ENCODE results near the gene FGF8. TPM values are rescaled to one million over a fixed set of nuclear protein-coding genes. Genes with fewer than 3 reads are reported as not detected.

Gene FGF8
- total RNA-seq, 4 donors from 2014 or later = not detected

DNA sequence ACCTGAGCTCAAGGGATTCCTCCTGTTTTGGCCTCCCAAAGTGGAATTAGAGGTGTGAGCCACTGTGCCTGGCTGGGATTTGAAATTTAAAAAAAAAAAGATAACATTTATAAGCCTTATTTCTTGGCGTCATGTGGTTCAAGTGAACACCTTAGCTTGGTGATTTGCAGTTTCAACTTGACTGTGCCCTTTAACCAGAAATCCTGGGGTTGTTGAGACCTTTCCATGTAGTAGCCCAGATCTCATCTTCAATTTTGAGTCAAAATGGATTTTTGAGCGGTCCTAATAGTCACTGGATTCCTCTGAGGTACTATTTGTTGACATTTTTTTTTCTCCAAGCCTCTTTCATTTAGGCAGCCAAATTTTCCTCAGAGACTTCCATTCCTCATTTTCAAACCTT is 51.5 kb downstream of the FGF8 start:
- Histone ChIP-seq H3K4me3 (no peak overlapping the region), H3K4me1 (no peaks in the 10 kb centered on the region), H3K27ac (no peak overlapping the region), H3K9me3 (no peaks in the 10 kb centered on the region), H3K27me3 (peaks cover 8% of the 10 kb centered on the region), H3K36me3 (no peaks in the 10 kb centered on the region)
- TF ChIP-seq POLR2A (IDR thresholded peaks at IDR 0.05) (no peak), EP300 (IDR thresholded peaks at IDR 0.05) (no peak), POLR2AphosphoS5 (IDR thresholded peaks at IDR 0.05) (no peak)
- TF ChIP-seq, protein P1, sequence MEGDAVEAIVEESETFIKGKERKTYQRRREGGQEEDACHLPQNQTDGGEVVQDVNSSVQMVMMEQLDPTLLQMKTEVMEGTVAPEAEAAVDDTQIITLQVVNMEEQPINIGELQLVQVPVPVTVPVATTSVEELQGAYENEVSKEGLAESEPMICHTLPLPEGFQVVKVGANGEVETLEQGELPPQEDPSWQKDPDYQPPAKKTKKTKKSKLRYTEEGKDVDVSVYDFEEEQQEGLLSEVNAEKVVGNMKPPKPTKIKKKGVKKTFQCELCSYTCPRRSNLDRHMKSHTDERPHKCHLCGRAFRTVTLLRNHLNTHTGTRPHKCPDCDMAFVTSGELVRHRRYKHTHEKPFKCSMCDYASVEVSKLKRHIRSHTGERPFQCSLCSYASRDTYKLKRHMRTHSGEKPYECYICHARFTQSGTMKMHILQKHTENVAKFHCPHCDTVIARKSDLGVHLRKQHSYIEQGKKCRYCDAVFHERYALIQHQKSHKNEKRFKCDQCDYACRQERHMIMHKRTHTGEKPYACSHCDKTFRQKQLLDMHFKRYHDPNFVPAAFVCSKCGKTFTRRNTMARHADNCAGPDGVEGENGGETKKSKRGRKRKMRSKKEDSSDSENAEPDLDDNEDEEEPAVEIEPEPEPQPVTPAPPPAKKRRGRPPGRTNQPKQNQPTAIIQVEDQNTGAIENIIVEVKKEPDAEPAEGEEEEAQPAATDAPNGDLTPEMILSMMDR (IDR thresholded peaks at IDR 0.05) = no peak
- DNase-seq (ENCODE audit: low spot score in 2 of 2) = no peak
- 81% methylated on average over 2 of the region's 2 CpGs for WGBS

DNA sequence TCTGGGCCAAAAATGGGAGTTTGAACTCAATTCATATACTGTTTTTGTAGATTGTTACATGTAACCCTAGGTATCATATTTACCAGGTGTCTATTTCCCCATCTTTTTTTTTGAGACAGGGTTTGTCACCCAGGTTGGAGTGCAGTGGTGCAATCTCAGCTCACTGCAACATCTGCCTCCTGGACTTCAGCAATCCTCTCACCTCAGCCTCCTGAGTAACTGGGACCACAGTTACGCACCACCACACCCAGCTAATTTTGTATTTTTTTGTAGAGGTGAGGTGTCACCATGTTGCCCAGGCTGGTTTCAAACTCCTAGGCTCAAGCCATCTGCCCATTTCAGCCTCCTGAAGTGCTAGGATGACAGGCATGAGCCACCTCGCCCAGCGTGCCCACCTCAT is 52.7 kb downstream of the FGF8 start:
- DNase-seq (ENCODE audit: low spot score in 2 of 2) = no peak
- H3K27ac ChIP-seq = no peak overlapping the region
- no peaks in the 10 kb centered on the region for H3K36me3 ChIP-seq
- no peaks in the 10 kb centered on the region for H3K4me1 ChIP-seq
- no peak overlapping the region for H3K4me3 ChIP-seq
- 89% methylated on average over 3 of the region's 3 CpGs for WGBS
- no peak for TF ChIP-seq POLR2AphosphoS5 (IDR thresholded peaks at IDR 0.05)
- no peak for TF ChIP-seq EP300 (IDR thresholded peaks at IDR 0.05)
- no peak for TF ChIP-seq POLR2A (IDR thresholded peaks at IDR 0.05)
- TF ChIP-seq, protein P1 (IDR thresholded peaks at IDR 0.05) = no peak
- no peaks in the 10 kb centered on the region for H3K9me3 ChIP-seq
- peaks cover 9% of the 10 kb centered on the region for H3K27me3 ChIP-seq

DNA sequence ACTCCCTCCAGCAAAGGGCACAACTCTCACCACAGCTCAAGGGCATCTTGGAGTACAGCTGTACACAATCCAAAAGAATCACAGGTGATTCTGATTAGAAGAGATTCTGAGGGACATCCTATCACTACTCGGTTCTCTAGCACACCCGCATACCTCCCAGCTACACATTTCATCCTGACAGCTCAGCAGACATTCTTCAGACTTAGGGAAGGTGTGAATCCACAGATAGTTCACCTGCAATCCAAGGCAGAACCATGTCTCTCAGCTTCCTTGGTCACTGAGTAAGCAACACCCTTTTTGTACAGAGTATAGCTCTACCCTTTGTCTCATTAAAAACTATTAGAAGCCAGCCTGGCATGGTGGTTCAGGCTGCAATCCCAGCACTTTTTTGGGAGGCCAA is 54.1 kb downstream of the FGF8 start:
- no peaks in the 10 kb centered on the region for H3K36me3 ChIP-seq
- H3K27me3 ChIP-seq = peaks cover 12% of the 10 kb centered on the region
- WGBS = 56% methylated on average over 2 of the region's 2 CpGs
- no peak for DNase-seq (ENCODE audit: low spot score in 2 of 2)
- H3K27ac ChIP-seq = no peak overlapping the region
- TF ChIP-seq, protein P1 (IDR thresholded peaks at IDR 0.05) = no peak
- TF ChIP-seq POLR2A (IDR thresholded peaks at IDR 0.05) (no peak), EP300 (IDR thresholded peaks at IDR 0.05) (no peak), POLR2AphosphoS5 (IDR thresholded peaks at IDR 0.05) (no peak)
- no peaks in the 10 kb centered on the region for H3K9me3 ChIP-seq
- H3K4me3 ChIP-seq = no peak overlapping the region
- H3K4me1 ChIP-seq = no peaks in the 10 kb centered on the region

DNA sequence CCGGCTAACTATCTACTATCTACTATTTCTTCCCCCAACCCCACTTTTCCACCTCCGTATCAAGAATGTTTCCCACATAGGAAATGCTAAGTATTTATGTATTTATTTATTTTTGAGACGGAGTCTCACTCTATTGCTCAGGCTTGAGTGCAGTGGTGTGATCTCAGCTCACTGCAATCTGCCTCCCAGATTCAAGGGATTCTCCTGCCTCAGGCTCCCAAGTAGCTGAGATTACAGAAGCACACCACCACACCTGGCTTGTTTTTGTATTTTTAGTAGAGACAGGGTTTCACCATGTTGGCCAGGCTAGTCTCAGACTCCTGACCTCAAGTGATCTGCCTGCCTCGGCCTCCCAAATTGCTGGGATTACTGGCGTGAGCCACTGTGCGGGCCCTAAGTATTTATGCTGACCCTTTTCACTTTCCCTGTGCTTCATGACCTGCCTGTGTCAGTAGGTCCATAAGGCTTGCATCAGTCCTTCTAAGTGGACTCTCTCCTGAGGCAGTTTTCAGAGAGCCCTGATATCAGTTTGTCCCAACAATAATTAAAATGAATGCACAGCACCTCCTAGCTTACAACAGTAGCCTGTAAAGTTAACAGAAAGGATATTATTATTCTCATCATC is 55.2 kb downstream of the FGF8 start:
- WGBS = 94% methylated on average over 6 of the region's 6 CpGs
- no peak overlapping the region for H3K27ac ChIP-seq
- TF ChIP-seq POLR2AphosphoS5 (IDR thresholded peaks at IDR 0.05) (no peak), POLR2A (IDR thresholded peaks at IDR 0.05) (no peak), EP300 (IDR thresholded peaks at IDR 0.05) (no peak)
- TF ChIP-seq, protein P1 (IDR thresholded peaks at IDR 0.05) = no peak

More for the DNA sequence above, 55.2 kb downstream of the FGF8 start:
- H3K4me1 ChIP-seq = no peaks in the 10 kb centered on the region
- no peak for DNase-seq (ENCODE audit: low spot score in 2 of 2)
- peaks cover 12% of the 10 kb centered on the region for H3K27me3 ChIP-seq
- H3K4me3 ChIP-seq = no peak overlapping the region
- no peaks in the 10 kb centered on the region for H3K36me3 ChIP-seq
- H3K9me3 ChIP-seq = no peaks in the 10 kb centered on the region

Other genes starting within 250 kb of the FGF8 start
- 10 to 100 TPM; 13.5 to 32.3 (median 20.6) TPM for gene POLL, start 187.9 kb downstream of the FGF8 start, total RNA-seq
- 10 to 100 TPM in 3 of 4 donors, 1 to 10 TPM in 1; 9.3 to 14.4 (median 11.5) TPM for gene DPCD, start 187.8 kb downstream of the FGF8 start, total RNA-seq
- gene FBXW4, start 80.9 kb downstream of the FGF8 start, total RNA-seq = 10 to 100 TPM; 48.2 to 83.6 (median 71.3) TPM
- 10 to 100 TPM; 13.3 to 60.5 (median 31.1) TPM for gene NPM3, start 7.3 kb upstream of the FGF8 start, total RNA-seq
- gene OGA, start 42.3 kb upstream of the FGF8 start, total RNA-seq = 100 to 1,000 TPM in 3 of 4 donors, 10 to 100 TPM in 1; 90.2 to 423 (median 131) TPM
- gene KCNIP2, start 67.7 kb upstream of the FGF8 start, total RNA-seq = 10 to 100 TPM in 1 of 4 donors, 1 to 10 TPM in 3; 1.3 to 20.3 (median 4.8) TPM